Nephron progenitor cell (in vitro differentiated cells): ENCODE measurements around the gene SH3RF2.
A peak's percentile ranks its signal among the peaks of the same experiment; 100 is the strongest.
"Not testable (repeated sequence)": the region's sequence is repeated elsewhere in the genome, so short reads cannot be mapped to it uniquely, and the experiment has no call there.

ENCODE experiments used
- DNase-seq: peaks from one replicate; pipeline ENCODE4 v3.0.0; 2021
- H3K27ac Mint-ChIP-seq: 2 replicates; pipeline ENCODE4 v1.8.0; 2021; ENCODE audit warnings: mild to moderate bottlenecking, moderate library complexity, mixed read lengths
- H3K27me3 Mint-ChIP-seq: 2 replicates; pipeline ENCODE4 v1.8.0; 2021; ENCODE audit warnings: mild to moderate bottlenecking, low read depth, mixed read lengths; ENCODE audit not compliant: poor library complexity
- H3K36me3 Mint-ChIP-seq: 2 replicates; pipeline ENCODE4 v1.8.0; 2021; ENCODE audit warnings: low read depth, mixed read lengths
- H3K4me1 Mint-ChIP-seq: 2 replicates; pipeline ENCODE4 v1.8.0; 2021; ENCODE audit warnings: mixed read lengths
- H3K4me3 Mint-ChIP-seq: 2 replicates; pipeline ENCODE4 v1.8.0; 2021; ENCODE audit warnings: mild to moderate bottlenecking, moderate library complexity, mixed read lengths
- H3K9me3 Mint-ChIP-seq: 2 replicates; pipeline ENCODE4 v1.8.0; 2021; ENCODE audit warnings: mild to moderate bottlenecking, moderate library complexity, mixed read lengths
- TF ChIP-seq, protein P1 (sequence below): fragments of 200-600 bp; sonication (generic); IDR thresholded peaks from 2 replicates; pipeline ENCODE4 v1.5.0; 2021; ENCODE audit warnings: antibody characterized with exemption

Gene SH3RF2, protein sequence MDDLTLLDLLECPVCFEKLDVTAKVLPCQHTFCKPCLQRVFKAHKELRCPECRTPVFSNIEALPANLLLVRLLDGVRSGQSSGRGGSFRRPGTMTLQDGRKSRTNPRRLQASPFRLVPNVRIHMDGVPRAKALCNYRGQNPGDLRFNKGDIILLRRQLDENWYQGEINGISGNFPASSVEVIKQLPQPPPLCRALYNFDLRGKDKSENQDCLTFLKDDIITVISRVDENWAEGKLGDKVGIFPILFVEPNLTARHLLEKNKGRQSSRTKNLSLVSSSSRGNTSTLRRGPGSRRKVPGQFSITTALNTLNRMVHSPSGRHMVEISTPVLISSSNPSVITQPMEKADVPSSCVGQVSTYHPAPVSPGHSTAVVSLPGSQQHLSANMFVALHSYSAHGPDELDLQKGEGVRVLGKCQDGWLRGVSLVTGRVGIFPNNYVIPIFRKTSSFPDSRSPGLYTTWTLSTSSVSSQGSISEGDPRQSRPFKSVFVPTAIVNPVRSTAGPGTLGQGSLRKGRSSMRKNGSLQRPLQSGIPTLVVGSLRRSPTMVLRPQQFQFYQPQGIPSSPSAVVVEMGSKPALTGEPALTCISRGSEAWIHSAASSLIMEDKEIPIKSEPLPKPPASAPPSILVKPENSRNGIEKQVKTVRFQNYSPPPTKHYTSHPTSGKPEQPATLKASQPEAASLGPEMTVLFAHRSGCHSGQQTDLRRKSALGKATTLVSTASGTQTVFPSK

DNA sequence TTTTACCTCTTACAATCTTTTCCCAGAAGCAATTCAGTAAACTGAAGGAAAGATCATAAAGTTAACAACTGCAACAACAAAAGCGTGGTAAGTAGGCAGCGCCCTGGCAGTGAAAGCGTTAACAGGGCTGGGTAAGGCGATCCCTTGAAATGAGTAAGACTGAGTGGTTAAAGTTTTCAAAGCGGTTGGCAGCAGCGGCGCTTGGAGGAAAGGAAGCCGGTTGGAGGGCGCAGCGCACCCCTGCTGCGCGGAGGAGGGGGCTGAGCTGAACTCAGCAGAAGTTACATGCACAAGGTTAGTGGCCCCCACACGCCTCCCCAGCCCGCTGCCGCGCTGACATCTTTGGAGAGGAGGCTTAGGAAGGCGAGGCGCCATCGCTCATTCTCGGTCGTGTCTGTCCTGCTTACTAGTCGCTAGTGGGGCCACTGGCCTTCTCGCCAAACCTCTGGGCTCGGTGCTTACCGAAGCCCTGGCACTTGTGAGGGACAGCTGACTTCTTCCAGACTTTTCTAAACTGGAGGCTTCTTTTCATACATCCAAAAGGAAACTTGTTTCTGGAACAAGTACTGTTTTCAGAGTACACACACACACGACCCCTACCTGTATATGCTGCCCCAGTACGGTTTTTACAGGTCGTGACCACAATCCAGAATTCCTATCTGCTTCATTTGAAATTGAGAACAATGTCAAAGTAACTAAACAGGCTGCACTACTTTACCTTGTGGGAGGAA lies at the start of gene SH3RF2:
Gene SH3RF2 (plus strand): TSS at position 178 of the 731 bp plus-strand sequence. CDS start 1,351 bp downstream, outside the sequence.
- TF ChIP-seq, protein P1, sequence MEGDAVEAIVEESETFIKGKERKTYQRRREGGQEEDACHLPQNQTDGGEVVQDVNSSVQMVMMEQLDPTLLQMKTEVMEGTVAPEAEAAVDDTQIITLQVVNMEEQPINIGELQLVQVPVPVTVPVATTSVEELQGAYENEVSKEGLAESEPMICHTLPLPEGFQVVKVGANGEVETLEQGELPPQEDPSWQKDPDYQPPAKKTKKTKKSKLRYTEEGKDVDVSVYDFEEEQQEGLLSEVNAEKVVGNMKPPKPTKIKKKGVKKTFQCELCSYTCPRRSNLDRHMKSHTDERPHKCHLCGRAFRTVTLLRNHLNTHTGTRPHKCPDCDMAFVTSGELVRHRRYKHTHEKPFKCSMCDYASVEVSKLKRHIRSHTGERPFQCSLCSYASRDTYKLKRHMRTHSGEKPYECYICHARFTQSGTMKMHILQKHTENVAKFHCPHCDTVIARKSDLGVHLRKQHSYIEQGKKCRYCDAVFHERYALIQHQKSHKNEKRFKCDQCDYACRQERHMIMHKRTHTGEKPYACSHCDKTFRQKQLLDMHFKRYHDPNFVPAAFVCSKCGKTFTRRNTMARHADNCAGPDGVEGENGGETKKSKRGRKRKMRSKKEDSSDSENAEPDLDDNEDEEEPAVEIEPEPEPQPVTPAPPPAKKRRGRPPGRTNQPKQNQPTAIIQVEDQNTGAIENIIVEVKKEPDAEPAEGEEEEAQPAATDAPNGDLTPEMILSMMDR, result no peak
- no peaks in the 10 kb centered on the region for H3K36me3 Mint-ChIP-seq
- peak; percentile 83 for DNase-seq
- peak within 1 kb of the TSS; percentile 93 for H3K27ac Mint-ChIP-seq
- no peaks in the 10 kb centered on the region for H3K9me3 Mint-ChIP-seq
- peak within 1 kb of the TSS; percentile 81 for H3K4me3 Mint-ChIP-seq
- H3K4me1 Mint-ChIP-seq, result peaks cover 91% of the 10 kb centered on the region
- H3K27me3 Mint-ChIP-seq, result peaks cover 3% of the 10 kb centered on the region

DNA sequence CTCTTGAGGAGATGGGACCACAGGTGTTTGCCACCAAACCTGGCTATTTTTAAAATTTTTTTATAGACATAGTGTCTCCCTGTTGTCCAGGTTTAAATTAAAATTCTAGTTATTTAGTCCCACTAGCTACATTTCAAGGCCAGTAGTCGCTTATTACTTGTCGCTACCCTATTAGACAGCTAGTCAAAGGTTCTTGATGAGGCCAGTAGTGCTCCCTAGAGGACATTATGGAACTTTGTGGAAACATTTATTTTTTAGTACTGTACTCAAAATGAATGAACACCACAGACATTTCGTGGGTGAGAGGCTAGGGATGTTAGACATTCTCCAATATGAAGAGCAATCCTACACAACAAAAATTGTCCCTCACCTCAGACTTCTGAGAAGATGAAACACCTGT lies 49.2 kb upstream of the SH3RF2 start:
- no peak for DNase-seq
- Mint-ChIP-seq H3K4me1 (no peaks in the 10 kb centered on the region), H3K27me3 (no peaks in the 10 kb centered on the region), H3K4me3 (no peak overlapping the region), H3K27ac (no peak overlapping the region), H3K36me3 (peaks cover 11% of the 10 kb centered on the region), H3K9me3 (peaks cover 29% of the 10 kb centered on the region)
- TF ChIP-seq, protein P1, result no peak

DNA sequence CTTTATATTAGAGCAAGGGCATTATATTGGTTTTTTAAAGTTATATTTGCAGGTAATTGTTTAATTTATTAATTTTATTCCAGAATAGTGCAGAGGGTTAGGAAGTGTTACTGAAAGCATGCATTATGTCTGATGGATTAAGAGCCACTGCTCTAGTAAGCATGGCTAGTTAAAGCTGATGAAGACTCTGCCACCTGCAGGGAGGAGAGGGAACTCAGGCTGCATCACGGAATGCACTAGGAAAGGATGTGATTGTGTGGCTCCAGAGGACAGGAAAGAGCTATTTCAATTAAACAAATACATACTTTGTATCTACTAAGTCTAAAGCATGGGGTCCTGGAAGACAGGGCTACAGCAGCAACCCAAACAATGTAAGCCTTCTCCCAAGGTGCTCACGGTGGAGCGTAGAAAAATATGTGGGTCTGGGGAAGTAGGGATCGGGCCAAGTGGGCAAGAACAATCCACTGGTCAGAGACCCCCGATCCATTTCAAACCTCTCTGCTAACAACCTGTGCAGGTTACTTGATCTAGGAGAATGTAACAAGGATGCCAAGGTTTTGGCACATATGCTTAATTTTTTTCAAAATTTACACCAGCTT lies 48.3 kb upstream of the SH3RF2 start:
- H3K4me1 Mint-ChIP-seq, result no peaks in the 10 kb centered on the region
- TF ChIP-seq, protein P1, result peak; percentile 73
- peak; percentile 35 for DNase-seq
- H3K36me3 Mint-ChIP-seq, result peaks cover 11% of the 10 kb centered on the region
- peaks cover 32% of the 10 kb centered on the region for H3K9me3 Mint-ChIP-seq
- H3K27ac Mint-ChIP-seq, result no peak overlapping the region
- H3K4me3 Mint-ChIP-seq, result no peak overlapping the region
- H3K27me3 Mint-ChIP-seq, result no peaks in the 10 kb centered on the region

DNA sequence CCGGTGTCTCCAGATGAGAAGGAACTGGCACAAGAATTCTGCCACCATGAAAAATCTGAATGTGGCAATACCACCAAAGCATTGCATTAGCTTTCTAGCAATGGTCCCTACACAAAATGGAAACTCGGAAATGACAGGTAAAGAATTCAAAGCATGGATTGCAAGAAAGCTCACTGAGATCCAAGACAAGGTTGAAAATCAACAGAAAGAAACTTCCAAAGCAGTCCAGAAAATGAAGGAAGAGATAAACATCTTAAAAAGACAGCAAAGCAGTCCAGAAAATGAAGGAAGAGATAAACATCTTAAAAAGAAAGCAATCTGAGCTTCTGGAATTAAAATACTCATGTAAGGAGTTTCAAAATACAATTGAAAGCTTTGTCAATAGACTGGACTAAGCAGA lies 46.8 kb upstream of the SH3RF2 start:
- Mint-ChIP-seq H3K27ac (no peak overlapping the region), H3K4me3 (no peak overlapping the region), H3K27me3 (no peaks in the 10 kb centered on the region), H3K4me1 (no peaks in the 10 kb centered on the region), H3K9me3 (peaks cover 41% of the 10 kb centered on the region), H3K36me3 (peaks cover 11% of the 10 kb centered on the region)
- DNase-seq, result no peak
- TF ChIP-seq, protein P1, result no peak

DNA sequence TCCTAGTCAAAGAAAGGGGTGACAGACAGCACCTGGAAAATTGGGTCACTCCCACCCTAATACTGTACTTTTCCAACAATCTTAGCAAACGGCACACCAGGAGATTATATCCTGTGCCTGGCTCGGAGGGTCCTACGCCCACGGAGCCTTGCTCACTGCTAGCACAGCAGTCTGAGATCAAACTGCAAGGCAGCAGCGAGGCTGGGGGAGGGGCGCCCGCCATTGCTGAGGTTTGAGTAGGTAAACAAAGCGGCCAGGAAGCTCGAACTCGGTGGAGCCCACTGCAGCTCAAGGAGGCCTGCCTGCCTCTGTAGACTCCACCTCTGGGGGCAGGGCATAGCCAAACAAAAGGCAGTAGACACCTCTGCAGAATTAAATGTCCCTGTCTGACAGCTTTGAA lies 45.0 kb upstream of the SH3RF2 start:
- peaks cover 11% of the 10 kb centered on the region for H3K36me3 Mint-ChIP-seq
- H3K9me3 Mint-ChIP-seq, result peaks cover 52% of the 10 kb centered on the region
- H3K27me3 Mint-ChIP-seq, DNase-seq, H3K27ac Mint-ChIP-seq, H3K4me1 Mint-ChIP-seq, H3K4me3 Mint-ChIP-seq: not testable (repeated sequence)

DNA sequence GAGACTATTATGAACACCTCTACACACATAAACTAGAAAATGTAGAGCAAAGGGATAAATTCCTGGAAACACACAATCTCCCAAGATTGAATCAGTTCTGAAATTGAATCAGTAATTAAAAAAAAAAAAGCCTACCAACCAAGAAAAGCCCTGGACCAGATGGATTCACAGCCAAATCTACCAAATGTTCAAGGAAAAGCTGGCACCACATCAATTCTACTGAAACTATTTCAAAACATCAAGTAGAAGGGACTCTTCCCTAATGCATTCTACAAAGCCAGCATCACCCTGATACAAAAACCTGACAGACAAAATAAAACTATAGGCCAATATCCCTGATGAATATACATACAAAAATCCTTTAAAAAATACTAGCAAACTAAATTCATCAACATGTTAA lies 38.2 kb upstream of the SH3RF2 start:
- Mint-ChIP-seq H3K4me3 (no peak overlapping the region), H3K9me3 (peaks cover 54% of the 10 kb centered on the region), H3K27ac (no peak overlapping the region), H3K27me3 (no peaks in the 10 kb centered on the region), H3K36me3 (no peaks in the 10 kb centered on the region), H3K4me1 (no peaks in the 10 kb centered on the region)
- TF ChIP-seq, protein P1, result no peak
- no peak for DNase-seq
